NCI-H748 treated with DMSO at 0.1 percent for 48 hours (cell line): ENCODE results near the gene FAM241B.

ENCODE experiments used
- DNase-seq: peaks from one replicate; lab custom pipeline; 2025; lab: John Stamatoyannopoulos, UW

Gene FAM241B

GRCh38 chr10:69629897-69630650 lies at the start of gene FAM241B:
FAM241B (plus strand) TSS chr10:69630247; CDS start chr10:69631744, 1,497 bp downstream.
- peak; percentile 23 for DNase-seq

GRCh38 chr10:69580435-69580834 lies 49.6 kb upstream of the FAM241B start:
- no peak for DNase-seq

- peak; percentile 4 for DNase-seq
These were observed 46.9 kb upstream of the FAM241B start for GRCh38 chr10:69583106-69583505.

GRCh38 chr10:69584624-69585023 lies 45.4 kb upstream of the FAM241B start:
- DNase-seq, result no peak

- DNase-seq, result no peak
These were observed 41.7 kb upstream of the FAM241B start for GRCh38 chr10:69588358-69588757.

- DNase-seq, result no peak
These were observed 29.2 kb upstream of the FAM241B start for GRCh38 chr10:69600761-69601330.

- no peak for DNase-seq
These were observed 21.0 kb upstream of the FAM241B start for GRCh38 chr10:69609077-69609476.

- DNase-seq, result no peak
These were observed 17.3 kb upstream of the FAM241B start for GRCh38 chr10:69612760-69613159.

GRCh38 chr10:69614130-69614529 lies 15.9 kb upstream of the FAM241B start:
- DNase-seq, result no peak

- no peak for DNase-seq
These were observed 13.7 kb upstream of the FAM241B start for GRCh38 chr10:69616358-69616757.

- no peak for DNase-seq
These were observed 11.3 kb upstream of the FAM241B start for GRCh38 chr10:69618746-69619145.

- no peak for DNase-seq
These were observed 10.4 kb upstream of the FAM241B start for GRCh38 chr10:69619626-69620025.

- DNase-seq, result no peak
These were observed 9.4 kb upstream of the FAM241B start for GRCh38 chr10:69620625-69621024.

GRCh38 chr10:69624245-69624786 lies 5.7 kb upstream of the FAM241B start:
- no peak for DNase-seq

- DNase-seq, result no peak
These were observed 3.2 kb upstream of the FAM241B start for GRCh38 chr10:69626826-69627225.

- DNase-seq, result no peak
These were observed 1.2 kb upstream of the FAM241B start for GRCh38 chr10:69628891-69629290.

- no peak for DNase-seq
These were observed 539 bp upstream of the FAM241B start for GRCh38 chr10:69629519-69629896.

- no peak for DNase-seq
These were observed 779 bp downstream of the FAM241B start for GRCh38 chr10:69630651-69631400.

GRCh38 chr10:69631566-69631965 lies 1.5 kb downstream of the FAM241B start:
- no peak for DNase-seq

GRCh38 chr10:69632516-69633199 lies 2.6 kb downstream of the FAM241B start:
- no peak for DNase-seq

- DNase-seq, result no peak
These were observed 3.9 kb downstream of the FAM241B start for GRCh38 chr10:69633673-69634635.
